Kidney (tissue), 14 donors: Measurements from ENCODE around the gene TEAD3. TPM values are rescaled to one million over a fixed set of nuclear protein-coding genes. Genes with fewer than 3 reads are reported as not detected.
A peak's percentile ranks its signal among the peaks of the same experiment; 100 is the strongest.
"Not testable (repeated sequence)": the region's sequence is repeated elsewhere in the genome, so short reads cannot be mapped to it uniquely, and the experiment has no call there.

Experiments used
- DNase-seq, 5 donors: peaks; one replicate each; pipeline ENCODE4 v3.0.0-alpha.2; 2013 to 2020
- FAIRE-seq: peaks from 2 replicates; lab custom pipeline; 2012; peaks lifted over from hg19 to GRCh38; lab: Jason Lieb, UNC
- H3K27ac ChIP-seq, 2 donors: one replicate each; pipeline ENCODE4 v1.7.0; 2013; ENCODE audit warnings: low read depth in 2 of 2, low read length in 2 of 2, inconsistent platforms in 1 of 2
- H3K27me3 ChIP-seq: one replicate; pipeline ENCODE4 v1.7.1; 2013; ENCODE audit warnings: low read length, inconsistent platforms; ENCODE audit not compliant: control insufficient read depth, insufficient read depth
- H3K36me3 ChIP-seq, 3 donors: one replicate each; pipeline versions ENCODE4 v1.7.0 to v1.7.1; 2013; ENCODE audit warnings: low read length in 3 of 3, control low read depth in 1 of 3, inconsistent platforms in 1 of 3; ENCODE audit not compliant: insufficient read depth in 3 of 3, control insufficient read depth in 2 of 3
- H3K4me1 ChIP-seq, 3 donors: one replicate each; pipeline versions ENCODE4 v1.7.0 to v1.7.1; 2013; ENCODE audit warnings: low read length in 3 of 3, inconsistent platforms in 1 of 3, low read depth in 1 of 3; ENCODE audit not compliant: control insufficient read depth in 2 of 3, insufficient read depth in 2 of 3
- H3K4me3 ChIP-seq, 3 donors: one replicate each; pipeline versions ENCODE4 v1.7.0 to v1.8.1; 2013; ENCODE audit warnings: low read length in 3 of 3, control low read depth in 1 of 3, inconsistent platforms in 1 of 3
- H3K9ac ChIP-seq, 3 donors: one replicate each; pipeline versions ENCODE4 v1.7.0 to v1.7.1; 2013; ENCODE audit warnings: low read length in 3 of 3, control low read depth in 1 of 3, inconsistent platforms in 1 of 3
- H3K9me3 ChIP-seq, 3 donors: one replicate each; pipeline versions ENCODE4 v1.7.0 to v1.7.1; 2013; ENCODE audit warnings: low read length in 3 of 3, control low read depth in 1 of 3, inconsistent platforms in 1 of 3; ENCODE audit not compliant: control insufficient read depth in 2 of 3, insufficient read depth in 1 of 3
- intact Hi-C: fragments of 100-400 bp; cut with DNase I; formaldehyde crosslinking; loops from one replicate; pipeline ENCODE4 v1.11.1; 2022
- polyA plus RNA-seq: library from polyadenylated mRNA; stranded (reverse); fragments of 350-450 nt; fragmentation: Illumina TruSeq; extraction: RNeasy Lipid Tissue Mini Kit (QIAGEN cat#74804); gene quantifications from one replicate; pipeline ENCODE4 v1.2.3, GENCODE V29; 2014; ENCODE audit warnings: low read depth, low replicate concordance; ENCODE audit not compliant: insufficient read depth
- total RNA-seq: library from RNA; stranded (reverse); fragmentation: NEBNext Ultra II Directional; extraction: Animal tissue kit (Norgen Biotek cat#: 25700); gene quantifications from one replicate; pipeline ENCODE4 v1.2.1, GENCODE V29; 2021
- TF ChIP-seq, protein P1 (sequence below): IDR thresholded peaks from 3 replicates; pipeline ENCODE4 v1.5.1; 2012; ENCODE audit warnings: mild to moderate bottlenecking, moderate library complexity, borderline replicate concordance; ENCODE audit not compliant: insufficient read depth; ENCODE audit errors: extremely low read depth
- donor health status: control.
- donor health status: control.
- donor health status: control.
- donor health status: control.
- donor health status: control.
- donor health status: DM: yes; HTN: yes; CAD: no.
- donor health status: Normal renal cell carcinoma (clear cell type).

The TEAD3 gene
- total and polyA plus RNA-seq, 2 donors from 2014 or later, result 11.3 to 18.0 TPM

DNA sequence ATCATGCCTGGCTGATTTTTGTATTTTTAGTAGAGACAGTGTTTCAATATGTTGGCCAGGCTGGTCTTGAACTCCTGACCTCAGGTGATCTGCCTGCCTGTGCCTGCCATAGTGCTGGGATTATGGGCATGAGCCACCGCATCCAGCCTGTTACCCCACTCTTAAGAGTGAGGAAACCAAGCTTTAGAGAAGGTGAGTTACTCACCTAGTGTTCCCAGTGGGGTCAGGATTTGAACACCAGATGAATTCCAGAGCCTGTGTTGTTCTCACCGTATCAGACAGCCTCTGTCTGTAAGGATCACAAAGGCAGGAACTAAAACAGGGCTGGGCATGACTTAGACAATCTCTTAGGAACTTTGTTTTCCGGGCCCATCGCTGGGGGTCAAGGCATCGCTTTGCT is 54.2 kb downstream of the TEAD3 start:
- TF ChIP-seq, protein P1, sequence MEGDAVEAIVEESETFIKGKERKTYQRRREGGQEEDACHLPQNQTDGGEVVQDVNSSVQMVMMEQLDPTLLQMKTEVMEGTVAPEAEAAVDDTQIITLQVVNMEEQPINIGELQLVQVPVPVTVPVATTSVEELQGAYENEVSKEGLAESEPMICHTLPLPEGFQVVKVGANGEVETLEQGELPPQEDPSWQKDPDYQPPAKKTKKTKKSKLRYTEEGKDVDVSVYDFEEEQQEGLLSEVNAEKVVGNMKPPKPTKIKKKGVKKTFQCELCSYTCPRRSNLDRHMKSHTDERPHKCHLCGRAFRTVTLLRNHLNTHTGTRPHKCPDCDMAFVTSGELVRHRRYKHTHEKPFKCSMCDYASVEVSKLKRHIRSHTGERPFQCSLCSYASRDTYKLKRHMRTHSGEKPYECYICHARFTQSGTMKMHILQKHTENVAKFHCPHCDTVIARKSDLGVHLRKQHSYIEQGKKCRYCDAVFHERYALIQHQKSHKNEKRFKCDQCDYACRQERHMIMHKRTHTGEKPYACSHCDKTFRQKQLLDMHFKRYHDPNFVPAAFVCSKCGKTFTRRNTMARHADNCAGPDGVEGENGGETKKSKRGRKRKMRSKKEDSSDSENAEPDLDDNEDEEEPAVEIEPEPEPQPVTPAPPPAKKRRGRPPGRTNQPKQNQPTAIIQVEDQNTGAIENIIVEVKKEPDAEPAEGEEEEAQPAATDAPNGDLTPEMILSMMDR, result no peak
- FAIRE-seq (no peak), DNase-seq (peak in 1 of 5 donors; percentile 23)
- Histone ChIP-seq H3K9me3 (no peaks in the 10 kb centered on the region), H3K9ac (no peak overlapping the region), H3K27me3 (no peaks in the 10 kb centered on the region), H3K36me3 (no peaks in the 10 kb centered on the region), H3K27ac (no peak overlapping the region), H3K4me1 (no peaks in the 10 kb centered on the region), H3K4me3 (no peak overlapping the region)
- intact Hi-C loops, result loop anchor here (10.0 kb wide), 1 partner anchor 98 kb away; the partner anchor contains the start of gene PPARD

DNA sequence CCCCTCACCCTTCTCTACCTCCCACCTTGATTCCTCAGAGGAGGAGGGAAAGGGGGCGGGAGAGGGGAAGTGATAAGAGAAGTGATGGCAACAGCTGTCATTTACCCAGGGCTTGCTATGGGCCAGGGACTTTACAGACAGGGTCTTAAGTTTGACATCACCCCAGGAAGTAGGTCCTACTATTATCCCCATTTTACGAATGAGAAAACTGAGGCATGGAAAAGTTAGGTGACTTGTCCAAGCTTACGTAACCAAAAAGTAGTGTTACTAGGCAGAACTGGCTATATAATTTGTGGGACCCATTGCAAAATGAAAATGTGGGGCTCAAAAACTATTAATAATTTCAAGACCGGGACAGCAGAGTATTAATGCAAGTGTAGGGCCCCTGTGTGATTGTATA is 55.2 kb downstream of the TEAD3 start:
- DNase-seq, result no peak
- Histone ChIP-seq H3K4me3 (no peak overlapping the region), H3K4me1 (no peaks in the 10 kb centered on the region), H3K9me3 (no peaks in the 10 kb centered on the region), H3K36me3 (no peaks in the 10 kb centered on the region), H3K9ac (no peak overlapping the region), H3K27me3 (no peaks in the 10 kb centered on the region), H3K27ac (no peak overlapping the region)
- TF ChIP-seq, protein P1, result no peak
- no peak for FAIRE-seq
- intact Hi-C loops, result loop anchor here (10.0 kb wide), 1 partner anchor 97 kb away; the partner anchor contains the start of gene PPARD

DNA sequence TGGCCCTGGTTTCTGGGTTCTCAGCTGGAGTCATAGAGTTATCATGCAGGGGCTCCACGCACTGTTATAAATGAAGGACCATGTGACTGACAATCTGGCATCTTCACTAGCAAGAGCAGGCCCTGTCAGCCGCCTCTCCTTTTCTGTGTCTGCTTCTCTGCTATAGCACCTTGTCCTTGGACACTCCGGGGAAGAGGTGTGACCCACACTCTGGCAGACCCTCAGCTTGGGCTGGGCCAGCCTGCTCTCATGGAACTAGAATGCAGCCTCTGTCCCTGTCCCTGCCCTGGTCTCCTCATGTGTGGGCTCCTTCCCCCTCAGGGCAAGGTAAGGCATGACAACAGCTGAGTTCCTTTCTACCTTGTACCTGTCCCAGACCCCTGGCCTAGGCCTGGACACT is 55.7 kb downstream of the TEAD3 start:
- Histone ChIP-seq H3K27ac (no peak overlapping the region), H3K36me3 (no peaks in the 10 kb centered on the region), H3K4me3 (no peak overlapping the region), H3K9ac (no peak overlapping the region), H3K4me1 (no peaks in the 10 kb centered on the region), H3K27me3 (no peaks in the 10 kb centered on the region), H3K9me3 (no peaks in the 10 kb centered on the region)
- FAIRE-seq, result no peak
- no peak for DNase-seq
- intact Hi-C loops, result loop anchor here (10.0 kb wide), 1 partner anchor 96 kb away; the partner anchor contains the start of gene PPARD
- TF ChIP-seq, protein P1, result no peak

DNA sequence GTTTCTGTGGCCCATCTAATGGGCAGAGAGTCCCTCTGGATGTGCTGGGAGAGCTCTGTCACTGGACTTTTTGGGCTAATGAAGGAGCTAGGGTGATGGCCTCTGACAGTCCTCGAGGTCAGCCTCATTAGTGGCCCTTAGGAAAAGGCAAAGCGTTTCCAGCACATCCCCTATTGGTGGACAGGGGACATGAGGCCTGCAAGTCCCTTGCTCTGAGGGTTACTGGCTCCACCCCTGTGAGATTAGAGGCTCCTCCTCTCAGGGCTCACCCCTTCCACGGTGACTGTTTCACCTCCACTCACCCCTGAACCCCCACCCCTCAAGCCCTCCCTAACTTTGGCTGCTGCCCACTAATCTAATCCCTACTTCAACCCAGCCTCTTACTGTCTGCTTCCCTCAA is 57.6 kb downstream of the TEAD3 start:
- H3K27me3 ChIP-seq, result no peaks in the 10 kb centered on the region
- H3K36me3 ChIP-seq, result no peaks in the 10 kb centered on the region
- intact Hi-C loops, result no loop called here
- H3K4me3 ChIP-seq, result no peak overlapping the region
- H3K9ac ChIP-seq, result no peak overlapping the region
- TF ChIP-seq, protein P1, result no peak
- H3K4me1 ChIP-seq, result peaks cover 0 to 7% (median 0%) of the 10 kb centered on the region in 3 donors
- H3K27ac ChIP-seq, result no peak overlapping the region
- DNase-seq, result no peak
- no peak for FAIRE-seq
- H3K9me3 ChIP-seq, result no peaks in the 10 kb centered on the region

DNA sequence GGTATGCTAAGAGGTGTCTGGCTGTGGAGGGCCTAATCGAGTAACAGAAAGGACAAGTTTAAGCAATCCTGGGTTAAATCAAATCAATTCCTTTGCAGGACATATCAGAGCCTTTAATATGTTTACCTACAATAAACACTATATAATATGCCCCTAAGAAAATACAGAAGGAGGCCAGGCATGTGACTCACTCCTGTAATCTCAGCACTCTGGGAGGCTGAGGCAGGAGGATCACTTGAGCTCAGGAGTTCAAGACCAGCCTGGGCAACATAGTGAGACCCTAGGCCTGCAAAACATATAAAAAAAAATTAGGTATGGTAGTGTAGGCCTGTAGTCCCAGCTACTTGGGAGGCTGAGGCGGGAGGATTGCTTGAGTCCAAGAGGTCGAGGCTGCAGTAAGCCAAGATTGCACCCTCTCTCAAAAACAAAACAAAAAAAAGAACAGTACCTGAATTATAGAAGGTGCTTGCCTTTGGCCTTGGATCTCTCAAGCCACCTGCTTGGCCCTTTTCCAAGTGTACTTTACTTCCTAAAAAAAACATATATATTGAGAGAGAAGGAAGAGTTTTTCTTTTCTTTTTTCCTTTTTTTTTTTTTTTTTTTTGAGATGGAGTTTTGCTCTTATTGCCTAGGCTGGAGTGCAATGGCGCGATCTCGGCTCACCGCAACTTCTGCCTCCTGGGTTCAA is 58.4 kb downstream of the TEAD3 start:
- H3K9me3 ChIP-seq, H3K27ac ChIP-seq, intact Hi-C loops, H3K9ac ChIP-seq, H3K4me3 ChIP-seq, DNase-seq, H3K36me3 ChIP-seq, H3K4me1 ChIP-seq, FAIRE-seq, H3K27me3 ChIP-seq: not testable (repeated sequence)
